ENCODE data around the gene FRMD3.

Gene FRMD3

DNA sequence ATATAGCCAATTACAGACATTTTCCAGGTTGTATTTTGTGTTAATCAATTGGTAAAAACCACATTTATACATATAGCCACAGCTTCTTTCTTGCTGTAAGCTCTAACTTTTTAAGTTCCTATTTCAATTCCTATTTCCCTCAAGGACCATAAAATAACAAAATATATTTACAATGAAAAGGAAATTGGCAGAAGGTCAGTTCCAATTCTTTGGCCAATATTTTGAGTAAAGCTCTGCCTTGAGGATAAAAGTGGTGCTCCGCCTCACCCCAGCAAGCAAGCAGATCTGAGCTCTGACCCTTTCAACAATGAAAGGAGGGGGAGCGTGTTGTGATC, 271.9 kb downstream of the FRMD3 start:
- no peak overlapping the region for H3K4me3 ChIP-seq (ENCODE audit: low read length)
- no peak for DNase-seq (ENCODE audit: low read depth)
- TF ChIP-seq, protein P1, sequence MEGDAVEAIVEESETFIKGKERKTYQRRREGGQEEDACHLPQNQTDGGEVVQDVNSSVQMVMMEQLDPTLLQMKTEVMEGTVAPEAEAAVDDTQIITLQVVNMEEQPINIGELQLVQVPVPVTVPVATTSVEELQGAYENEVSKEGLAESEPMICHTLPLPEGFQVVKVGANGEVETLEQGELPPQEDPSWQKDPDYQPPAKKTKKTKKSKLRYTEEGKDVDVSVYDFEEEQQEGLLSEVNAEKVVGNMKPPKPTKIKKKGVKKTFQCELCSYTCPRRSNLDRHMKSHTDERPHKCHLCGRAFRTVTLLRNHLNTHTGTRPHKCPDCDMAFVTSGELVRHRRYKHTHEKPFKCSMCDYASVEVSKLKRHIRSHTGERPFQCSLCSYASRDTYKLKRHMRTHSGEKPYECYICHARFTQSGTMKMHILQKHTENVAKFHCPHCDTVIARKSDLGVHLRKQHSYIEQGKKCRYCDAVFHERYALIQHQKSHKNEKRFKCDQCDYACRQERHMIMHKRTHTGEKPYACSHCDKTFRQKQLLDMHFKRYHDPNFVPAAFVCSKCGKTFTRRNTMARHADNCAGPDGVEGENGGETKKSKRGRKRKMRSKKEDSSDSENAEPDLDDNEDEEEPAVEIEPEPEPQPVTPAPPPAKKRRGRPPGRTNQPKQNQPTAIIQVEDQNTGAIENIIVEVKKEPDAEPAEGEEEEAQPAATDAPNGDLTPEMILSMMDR (conservative IDR thresholded peaks at IDR 0.05; ENCODE audit: low read length) = no peak

DNA sequence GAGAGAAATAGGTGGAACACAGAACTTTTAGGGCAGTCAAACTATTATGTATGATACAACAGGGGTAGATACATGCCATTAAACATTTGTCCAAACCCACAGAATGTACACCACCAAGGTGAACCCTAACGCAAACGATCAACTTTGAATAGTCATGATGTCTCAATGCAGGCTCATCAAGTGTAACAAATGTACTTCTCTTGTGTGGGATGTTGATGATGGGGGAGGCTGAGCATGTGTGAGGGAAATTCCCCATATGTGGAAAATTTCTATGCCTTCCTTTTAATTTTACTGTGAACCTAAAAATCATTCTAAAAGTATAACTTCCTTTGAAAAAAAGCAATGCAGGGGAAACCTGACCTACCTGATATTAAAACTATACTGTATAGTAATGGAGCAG, 273.9 kb downstream of the FRMD3 start:
- no peak for DNase-seq (ENCODE audit: low read depth)
- no peak overlapping the region for H3K4me3 ChIP-seq (ENCODE audit: low read length)
- TF ChIP-seq, protein P1 (conservative IDR thresholded peaks at IDR 0.05; ENCODE audit: low read length) = no peak

DNA sequence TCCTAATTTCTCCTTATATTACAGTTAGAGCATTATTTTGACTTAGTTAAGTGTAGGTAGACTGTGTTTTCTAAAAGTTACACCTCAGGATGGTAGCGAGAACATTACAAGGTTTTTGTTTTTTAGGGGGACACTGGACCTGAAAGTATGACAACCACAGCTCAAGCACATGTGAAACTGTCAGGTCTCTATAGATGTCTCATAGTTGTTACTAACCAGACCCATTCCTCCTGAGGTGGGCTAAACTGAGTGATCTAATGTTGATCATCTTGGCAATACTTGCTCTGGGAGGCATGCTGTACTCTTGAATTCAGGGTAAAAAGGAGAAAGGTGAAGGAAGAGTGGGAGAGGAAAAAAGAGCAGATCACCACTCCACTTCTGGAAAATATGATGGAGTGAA, 278.6 kb downstream of the FRMD3 start:
- H3K4me3 ChIP-seq (ENCODE audit: low read length) = no peak overlapping the region
- TF ChIP-seq, protein P1 (conservative IDR thresholded peaks at IDR 0.05; ENCODE audit: low read length) = no peak
- no peak for DNase-seq (ENCODE audit: low read depth)

DNA sequence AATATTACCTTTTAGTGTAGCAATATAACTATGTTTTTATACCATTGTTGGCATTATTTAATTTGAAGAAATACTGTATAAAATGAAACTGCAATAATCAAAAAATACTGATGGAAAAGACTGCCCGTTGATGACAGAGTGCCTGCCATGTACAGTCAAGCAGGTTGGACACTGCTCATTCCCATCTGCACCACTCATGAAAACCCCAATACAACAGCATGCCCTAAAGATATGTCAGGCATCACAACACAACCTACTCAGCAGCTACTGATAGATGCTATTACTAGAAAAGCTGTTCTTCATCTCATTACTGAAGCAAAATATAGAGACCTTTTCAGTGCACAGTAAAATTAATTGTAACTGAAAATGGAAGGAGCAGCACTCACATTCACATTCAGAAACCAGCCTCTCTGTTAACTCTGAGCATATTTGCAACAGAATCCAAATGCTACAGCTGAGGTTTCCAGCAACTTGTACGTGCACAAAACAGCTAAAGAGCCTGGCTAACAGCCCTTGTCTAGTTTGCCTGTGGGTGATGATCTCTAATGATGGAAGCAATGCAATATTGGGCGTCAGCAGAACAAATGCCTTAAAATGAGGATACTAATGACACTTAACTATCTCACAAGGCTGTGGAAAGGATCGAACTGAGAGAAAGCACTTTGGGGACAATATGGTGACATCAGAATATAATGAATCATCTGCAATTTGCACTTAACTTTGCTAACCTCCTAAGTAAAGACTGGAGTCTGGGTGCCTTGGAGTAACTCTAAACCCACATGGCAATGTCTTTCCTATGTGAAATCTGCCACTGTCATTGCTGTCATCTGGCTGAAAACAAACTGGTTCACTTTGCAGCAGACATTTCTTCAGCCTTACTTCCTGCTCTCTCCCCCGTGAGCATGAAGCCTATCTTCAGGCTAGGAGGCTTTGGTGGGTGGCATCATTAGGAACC, 280.0 kb downstream of the FRMD3 start:
- H3K4me3 ChIP-seq (ENCODE audit: low read length) = no peak overlapping the region
- TF ChIP-seq, protein P1 (conservative IDR thresholded peaks at IDR 0.05; ENCODE audit: low read length) = no peak
- DNase-seq (ENCODE audit: low read depth) = no peak

DNA sequence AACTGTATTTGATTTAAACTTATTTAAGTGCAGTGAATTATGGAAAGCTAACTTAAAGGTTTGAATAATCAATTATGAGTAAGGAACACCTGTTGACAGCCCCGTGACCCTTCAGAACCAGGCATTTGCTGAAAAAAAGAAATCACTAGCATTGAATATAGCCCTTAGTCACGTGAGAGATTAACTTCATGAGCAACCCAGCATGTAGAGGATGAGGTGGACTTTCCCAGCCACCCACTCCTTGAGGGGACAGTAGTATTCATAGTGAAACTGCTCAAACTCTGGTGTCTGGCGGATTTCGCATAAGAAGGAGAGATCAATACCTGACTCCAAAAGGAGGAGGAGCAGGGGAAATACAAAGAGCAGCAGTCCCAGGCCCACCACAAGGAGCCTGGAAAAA, 290.5 kb downstream of the FRMD3 start:
- no peak for DNase-seq (ENCODE audit: low read depth)
- TF ChIP-seq, protein P1 (conservative IDR thresholded peaks at IDR 0.05; ENCODE audit: low read length) = no peak
- no peak overlapping the region for H3K4me3 ChIP-seq (ENCODE audit: low read length)

DNA sequence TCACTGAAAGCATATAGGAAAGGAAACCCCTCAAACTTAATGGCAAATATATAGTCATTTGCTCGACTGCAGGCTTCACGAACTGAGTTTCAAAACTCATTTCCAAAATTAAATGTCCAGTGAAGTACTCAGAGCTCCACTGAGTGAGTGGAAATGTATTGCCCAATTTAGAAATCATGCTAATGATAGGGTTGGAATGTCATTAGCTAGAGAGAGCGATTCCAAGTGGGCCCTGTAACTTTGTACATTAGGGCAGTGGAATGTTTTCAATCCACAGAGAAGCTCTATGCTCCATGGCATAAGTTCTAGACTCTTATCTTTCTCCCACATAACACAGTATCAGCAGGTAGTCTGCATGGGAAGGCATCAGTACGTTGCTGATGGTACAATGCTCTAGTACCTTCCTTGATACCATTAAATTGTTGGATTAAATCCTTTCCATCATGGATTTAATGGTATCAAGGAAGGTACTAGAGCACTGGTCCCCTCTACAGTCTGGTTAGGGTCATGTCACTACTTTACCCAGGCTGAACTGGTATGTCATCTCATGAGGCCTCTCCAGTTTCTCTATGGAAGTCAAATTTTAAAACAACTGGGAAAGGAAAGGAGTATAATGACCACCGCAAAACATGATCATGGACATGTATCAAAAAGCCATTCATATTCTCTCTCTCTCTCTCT, 292.1 kb downstream of the FRMD3 start:
- DNase-seq (ENCODE audit: low read depth) = no peak
- no peak overlapping the region for H3K4me3 ChIP-seq (ENCODE audit: low read length)
- TF ChIP-seq, protein P1 (conservative IDR thresholded peaks at IDR 0.05; ENCODE audit: low read length) = no peak

DNA sequence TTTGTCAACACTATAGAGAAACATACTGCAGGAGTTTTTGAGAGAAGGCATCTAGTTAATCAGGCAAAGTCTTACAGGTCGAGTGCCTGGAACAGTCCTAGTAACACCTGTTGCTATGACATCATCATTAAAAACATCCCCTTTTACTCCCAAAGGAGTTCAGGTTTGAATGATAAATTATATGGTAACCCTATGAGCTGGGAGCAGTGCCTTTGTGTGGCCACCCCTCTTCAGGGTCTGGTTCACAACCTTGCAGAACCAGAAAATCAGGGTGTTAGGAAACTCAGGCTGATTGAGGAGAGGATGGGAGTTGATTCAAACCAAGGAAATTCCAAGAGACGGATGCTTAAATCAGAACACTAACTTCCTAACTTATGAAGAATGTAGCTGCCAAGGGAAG, 296.1 kb downstream of the FRMD3 start:
- no peak for DNase-seq (ENCODE audit: low read depth)
- H3K4me3 ChIP-seq (ENCODE audit: low read length) = no peak overlapping the region
- TF ChIP-seq, protein P1 (conservative IDR thresholded peaks at IDR 0.05; ENCODE audit: low read length) = no peak
